Endometrial microvascular endothelial cells (primary cell): ENCODE measurements around the gene TLX2. TPM values are rescaled to one million over a fixed set of nuclear protein-coding genes. Genes with fewer than 3 reads are reported as not detected.

Experiments used
- in situ Hi-C: cut with HindIII; loops from 2 replicates; pipeline ENCODE4 v1.10.0; 2017; ENCODE audit warnings: low sequenced_read_pairs, low pct_unique_long_range_greater_than_20kb; ENCODE audit errors: inconsistent ontology term
- total RNA-seq: library from RNA; depleted of rRNA; stranded (reverse); fragments of >200 nt; gene quantifications from one replicate; pipeline ENCODE4 v1.2.3, GENCODE V29; 2015; ENCODE audit errors: inconsistent ontology term

The TLX2 gene
- total RNA-seq, 1 donor from 2014 or later, result not detected

GRCh38 chr2:74507145-74507925, 6.9 kb upstream of the TLX2 start, which contains the start of gene PCGF1:
Gene PCGF1, minus strand, starts transcription at chr2:74507695. Its CDS starts 27 bp downstream, at chr2:74507668.
- in situ Hi-C loops, result no loop called here

GRCh38 chr2:74507926-74508520, 6.2 kb upstream of the TLX2 start:
- in situ Hi-C loops, result no loop called here

GRCh38 chr2:74510272-74510671, 4.0 kb upstream of the TLX2 start:
- in situ Hi-C loops, result no loop called here

- in situ Hi-C loops, result no loop called here
Observed at GRCh38 chr2:74511104-74511989, 2.9 kb upstream of the TLX2 start.

GRCh38 chr2:74512744-74513604, 1.3 kb upstream of the TLX2 start:
- in situ Hi-C loops, result no loop called here

- in situ Hi-C loops, result no loop called here
Observed at GRCh38 chr2:74513605-74514367, 464 bp upstream of the TLX2 start.

- in situ Hi-C loops, result no loop called here
Observed at GRCh38 chr2:74515271-74515980, 1.2 kb downstream of the TLX2 start.

- in situ Hi-C loops, result no loop called here
Observed at GRCh38 chr2:74515981-74516633, 1.9 kb downstream of the TLX2 start.

- in situ Hi-C loops, result no loop called here
Observed at GRCh38 chr2:74516650-74517049, 2.4 kb downstream of the TLX2 start.

GRCh38 chr2:74522516-74522915, 8.3 kb downstream of the TLX2 start:
- in situ Hi-C loops, result no loop called here

- in situ Hi-C loops, result no loop called here
Observed at GRCh38 chr2:74524005-74524404, 9.8 kb downstream of the TLX2 start.

- in situ Hi-C loops, result no loop called here
Observed at GRCh38 chr2:74524955-74525716, 10.9 kb downstream of the TLX2 start.

- in situ Hi-C loops, result no loop called here
Observed at GRCh38 chr2:74525717-74526648, 11.7 kb downstream of the TLX2 start, which contains the start of gene DQX1. Gene DQX1, minus strand, starts transcription at chr2:74526231. Its CDS starts 502 bp downstream, at chr2:74525729.

- in situ Hi-C loops, result no loop called here
Observed at GRCh38 chr2:74526649-74527230, 12.5 kb downstream of the TLX2 start.

GRCh38 chr2:74527741-74528140, 13.5 kb downstream of the TLX2 start:
- in situ Hi-C loops, result no loop called here
